ENCODE results near the gene TSR1.
"Not testable (repeated sequence)": the region's sequence is repeated elsewhere in the genome, so short reads cannot be mapped to it uniquely, and the experiment has no call there.

Gene TSR1

GRCh38 chr17:2319051-2319450, 17.2 kb downstream of the TSR1 start:
- Histone ChIP-seq H3K9ac (ENCODE audit: low read length) (no peak overlapping the region), H3K27me3 (ENCODE audit: control insufficient read depth, insufficient read depth, low read length) (no peaks in the 10 kb centered on the region), H3K4me3 (ENCODE audit: low read length) (no peak overlapping the region), H3K4me1 (ENCODE audit: control insufficient read depth, insufficient read depth, low read length) (no peaks in the 10 kb centered on the region), H3K9me3 (ENCODE audit: control insufficient read depth, low read length) (no peaks in the 10 kb centered on the region), H3K36me3 (ENCODE audit: control insufficient read depth, insufficient read depth, low read length) (no peaks in the 10 kb centered on the region)

- H3K9me3 ChIP-seq (ENCODE audit: control insufficient read depth, low read length): no peaks in the 10 kb centered on the region
- H3K36me3 ChIP-seq (ENCODE audit: control insufficient read depth, insufficient read depth, low read length): no peaks in the 10 kb centered on the region
- H3K27me3 ChIP-seq (ENCODE audit: control insufficient read depth, insufficient read depth, low read length): no peaks in the 10 kb centered on the region
- no peaks in the 10 kb centered on the region for H3K4me1 ChIP-seq (ENCODE audit: control insufficient read depth, insufficient read depth, low read length)
- H3K9ac ChIP-seq (ENCODE audit: low read length): no peak overlapping the region
- no peak overlapping the region for H3K4me3 ChIP-seq (ENCODE audit: low read length)
Observed at GRCh38 chr17:2317796-2318195, 18.5 kb downstream of the TSR1 start.

GRCh38 chr17:2316916-2317205, 19.4 kb downstream of the TSR1 start:
- H3K9me3 ChIP-seq (ENCODE audit: control insufficient read depth, low read length); H3K36me3 ChIP-seq (ENCODE audit: control insufficient read depth, insufficient read depth, low read length); H3K27me3 ChIP-seq (ENCODE audit: control insufficient read depth, insufficient read depth, low read length); H3K9ac ChIP-seq (ENCODE audit: low read length); H3K4me3 ChIP-seq (ENCODE audit: low read length); H3K4me1 ChIP-seq (ENCODE audit: control insufficient read depth, insufficient read depth, low read length): not testable (repeated sequence)

- no peaks in the 10 kb centered on the region for H3K27me3 ChIP-seq (ENCODE audit: control insufficient read depth, insufficient read depth, low read length)
- H3K4me3 ChIP-seq (ENCODE audit: low read length): no peak overlapping the region
- H3K36me3 ChIP-seq (ENCODE audit: control insufficient read depth, insufficient read depth, low read length): no peaks in the 10 kb centered on the region
- no peak overlapping the region for H3K9ac ChIP-seq (ENCODE audit: low read length)
- no peaks in the 10 kb centered on the region for H3K9me3 ChIP-seq (ENCODE audit: control insufficient read depth, low read length)
- H3K4me1 ChIP-seq (ENCODE audit: control insufficient read depth, insufficient read depth, low read length): no peaks in the 10 kb centered on the region
Observed at GRCh38 chr17:2312736-2313135, 23.5 kb downstream of the TSR1 start.

- Histone ChIP-seq H3K27me3 (ENCODE audit: control insufficient read depth, insufficient read depth, low read length) (no peaks in the 10 kb centered on the region), H3K9me3 (ENCODE audit: control insufficient read depth, low read length) (no peaks in the 10 kb centered on the region), H3K9ac (ENCODE audit: low read length) (no peak overlapping the region), H3K4me3 (ENCODE audit: low read length) (no peak overlapping the region), H3K36me3 (ENCODE audit: control insufficient read depth, insufficient read depth, low read length) (no peaks in the 10 kb centered on the region), H3K4me1 (ENCODE audit: control insufficient read depth, insufficient read depth, low read length) (no peaks in the 10 kb centered on the region)
Observed at GRCh38 chr17:2309338-2310154, 26.7 kb downstream of the TSR1 start.

GRCh38 chr17:2304931-2305330, 31.3 kb downstream of the TSR1 start:
- Histone ChIP-seq H3K9ac (ENCODE audit: low read length) (no peak overlapping the region), H3K4me1 (ENCODE audit: control insufficient read depth, insufficient read depth, low read length) (peaks cover 5% of the 10 kb centered on the region), H3K27me3 (ENCODE audit: control insufficient read depth, insufficient read depth, low read length) (no peaks in the 10 kb centered on the region), H3K36me3 (ENCODE audit: control insufficient read depth, insufficient read depth, low read length) (no peaks in the 10 kb centered on the region), H3K4me3 (ENCODE audit: low read length) (no peak overlapping the region), H3K9me3 (ENCODE audit: control insufficient read depth, low read length) (no peaks in the 10 kb centered on the region)

GRCh38 chr17:2303204-2304188, 32.8 kb downstream of the TSR1 start, which contains the start of the genes SMG6 and SRR:
SMG6 (minus strand) TSS chr17:2303785; CDS start chr17:2303720, 65 bp downstream.
SRR (plus strand) TSS chr17:2303950; CDS start chr17:2315561, 11,611 bp downstream.
- H3K9me3 ChIP-seq (ENCODE audit: control insufficient read depth, low read length): no peaks in the 10 kb centered on the region
- peaks cover 5% of the 10 kb centered on the region for H3K4me1 ChIP-seq (ENCODE audit: control insufficient read depth, insufficient read depth, low read length)
- H3K36me3 ChIP-seq (ENCODE audit: control insufficient read depth, insufficient read depth, low read length): no peaks in the 10 kb centered on the region
- no peaks in the 10 kb centered on the region for H3K27me3 ChIP-seq (ENCODE audit: control insufficient read depth, insufficient read depth, low read length)
- H3K4me3 ChIP-seq (ENCODE audit: low read length): peak within 1 kb of the TSS; percentile 67
- peak within 1 kb of the TSS; percentile 74 for H3K9ac ChIP-seq (ENCODE audit: low read length)

- Histone ChIP-seq H3K27me3 (ENCODE audit: control insufficient read depth, insufficient read depth, low read length) (no peaks in the 10 kb centered on the region), H3K36me3 (ENCODE audit: control insufficient read depth, insufficient read depth, low read length) (no peaks in the 10 kb centered on the region), H3K4me1 (ENCODE audit: control insufficient read depth, insufficient read depth, low read length) (peaks cover 5% of the 10 kb centered on the region), H3K9ac (ENCODE audit: low read length) (peak overlapping the region; percentile 74), H3K9me3 (ENCODE audit: control insufficient read depth, low read length) (no peaks in the 10 kb centered on the region), H3K4me3 (ENCODE audit: low read length) (peak overlapping the region; percentile 65)
Observed at GRCh38 chr17:2302778-2303203, 33.5 kb downstream of the TSR1 start.

GRCh38 chr17:2299756-2300155, 36.5 kb downstream of the TSR1 start:
- H3K9ac ChIP-seq (ENCODE audit: low read length): no peak overlapping the region
- no peaks in the 10 kb centered on the region for H3K9me3 ChIP-seq (ENCODE audit: control insufficient read depth, low read length)
- no peaks in the 10 kb centered on the region for H3K27me3 ChIP-seq (ENCODE audit: control insufficient read depth, insufficient read depth, low read length)
- peaks cover 7% of the 10 kb centered on the region for H3K36me3 ChIP-seq (ENCODE audit: control insufficient read depth, insufficient read depth, low read length)
- peaks cover 5% of the 10 kb centered on the region for H3K4me1 ChIP-seq (ENCODE audit: control insufficient read depth, insufficient read depth, low read length)
- H3K4me3 ChIP-seq (ENCODE audit: low read length): no peak overlapping the region

- Histone ChIP-seq H3K4me3 (ENCODE audit: low read length) (no peak overlapping the region), H3K36me3 (ENCODE audit: control insufficient read depth, insufficient read depth, low read length) (peaks cover 7% of the 10 kb centered on the region), H3K9ac (ENCODE audit: low read length) (no peak overlapping the region), H3K9me3 (ENCODE audit: control insufficient read depth, low read length) (no peaks in the 10 kb centered on the region), H3K4me1 (ENCODE audit: control insufficient read depth, insufficient read depth, low read length) (peaks cover 5% of the 10 kb centered on the region), H3K27me3 (ENCODE audit: control insufficient read depth, insufficient read depth, low read length) (no peaks in the 10 kb centered on the region)
Observed at GRCh38 chr17:2299136-2299535, 37.1 kb downstream of the TSR1 start.

- H3K9me3 ChIP-seq (ENCODE audit: control insufficient read depth, low read length): no peaks in the 10 kb centered on the region
- no peaks in the 10 kb centered on the region for H3K27me3 ChIP-seq (ENCODE audit: control insufficient read depth, insufficient read depth, low read length)
- H3K4me3 ChIP-seq (ENCODE audit: low read length): no peak overlapping the region
- H3K4me1 ChIP-seq (ENCODE audit: control insufficient read depth, insufficient read depth, low read length): peaks cover 1% of the 10 kb centered on the region
- no peak overlapping the region for H3K9ac ChIP-seq (ENCODE audit: low read length)
- H3K36me3 ChIP-seq (ENCODE audit: control insufficient read depth, insufficient read depth, low read length): peaks cover 13% of the 10 kb centered on the region
Observed at GRCh38 chr17:2297023-2297422, 39.2 kb downstream of the TSR1 start.

GRCh38 chr17:2295575-2295974, 40.7 kb downstream of the TSR1 start:
- Histone ChIP-seq H3K4me3 (ENCODE audit: low read length) (no peak overlapping the region), H3K4me1 (ENCODE audit: control insufficient read depth, insufficient read depth, low read length) (no peaks in the 10 kb centered on the region), H3K36me3 (ENCODE audit: control insufficient read depth, insufficient read depth, low read length) (peaks cover 13% of the 10 kb centered on the region)

More at GRCh38 chr17:2295575-2295974, 40.7 kb downstream of the TSR1 start:
- Histone ChIP-seq H3K27me3 (ENCODE audit: control insufficient read depth, insufficient read depth, low read length) (no peaks in the 10 kb centered on the region), H3K9me3 (ENCODE audit: control insufficient read depth, low read length) (no peaks in the 10 kb centered on the region), H3K9ac (ENCODE audit: low read length) (no peak overlapping the region)

Measured in mucosa of stomach (tissue), 1 donor.